Parathyroid adenoma (tissue), 2 donors: ENCODE results near the gene PGAP6.

ENCODE experiments used
- H2AFZ ChIP-seq: fragments of 300-600 bp; sonication (generic); one replicate; pipeline ENCODE4 v1.7.0; 2017; ENCODE audit warnings: antibody characterized with exemption, mild to moderate bottlenecking
- H3K27ac ChIP-seq: fragments of 300-600 bp; sonication (generic); one replicate; pipeline ENCODE4 v1.7.0; 2017
- H3K27me3 ChIP-seq: fragments of 300-600 bp; sonication (generic); one replicate; pipeline ENCODE4 v1.7.0; 2017; ENCODE audit warnings: low read length; ENCODE audit not compliant: control insufficient read depth, insufficient read depth
- H3K36me3 ChIP-seq: fragments of 300-600 bp; sonication (generic); one replicate; pipeline ENCODE4 v1.7.0; 2017; ENCODE audit warnings: low read length; ENCODE audit not compliant: control insufficient read depth, insufficient read depth
- H3K4me1 ChIP-seq: fragments of 300-600 bp; sonication (generic); one replicate; pipeline ENCODE4 v1.7.0; 2017; ENCODE audit warnings: control low read depth
- H3K4me2 ChIP-seq: fragments of 300-600 bp; sonication (generic); one replicate; pipeline ENCODE4 v1.7.0; 2017; ENCODE audit warnings: low read length
- H3K4me3 ChIP-seq: fragments of 300-600 bp; sonication (generic); one replicate; pipeline ENCODE4 v1.7.0; 2017; ENCODE audit warnings: low read depth, low read length
- H3K79me2 ChIP-seq: fragments of 300-600 bp; sonication (generic); one replicate; pipeline ENCODE4 v1.7.0; 2017; ENCODE audit warnings: control low read depth
- H3K9ac ChIP-seq: fragments of 300-600 bp; sonication (generic); one replicate; pipeline ENCODE4 v1.7.0; 2017; ENCODE audit warnings: mild to moderate bottlenecking
- H3K9me3 ChIP-seq: fragments of 300-600 bp; sonication (generic); one replicate; pipeline ENCODE4 v1.7.0; 2017; ENCODE audit warnings: low read length; ENCODE audit not compliant: control insufficient read depth
- CTCF ChIP-seq: fragments of 300-600 bp; sonication (generic); IDR thresholded peaks from one replicate; pipeline ENCODE4 v1.7.0; 2017; ENCODE audit warnings: antibody characterized with exemption, mild to moderate bottlenecking
- donor health status: primary hyperparathyroidism.

PGAP6 gene

GRCh38 chr16:373020-373598 lies 8.7 kb downstream of the PGAP6 start:
- no peak overlapping the region for H3K9ac ChIP-seq
- H3K4me3 ChIP-seq = no peak overlapping the region
- H3K27ac ChIP-seq = no peak overlapping the region
- H2AFZ ChIP-seq = no peak overlapping the region
- no peaks in the 10 kb centered on the region for H3K9me3 ChIP-seq
- no peaks in the 10 kb centered on the region for H3K36me3 ChIP-seq
- no peaks in the 10 kb centered on the region for H3K79me2 ChIP-seq
- no peak overlapping the region for H3K4me2 ChIP-seq
- no peak for TF ChIP-seq CTCF
- peaks cover 9% of the 10 kb centered on the region for H3K4me1 ChIP-seq
- H3K27me3 ChIP-seq = no peaks in the 10 kb centered on the region

- H3K27me3 ChIP-seq = no peaks in the 10 kb centered on the region
- no peak overlapping the region for H3K9ac ChIP-seq
- peaks cover 9% of the 10 kb centered on the region for H3K4me1 ChIP-seq
- H3K4me3 ChIP-seq = no peak overlapping the region
- no peaks in the 10 kb centered on the region for H3K79me2 ChIP-seq
- TF ChIP-seq CTCF = no peak
- H2AFZ ChIP-seq = no peak overlapping the region
- no peaks in the 10 kb centered on the region for H3K36me3 ChIP-seq
- no peak overlapping the region for H3K27ac ChIP-seq
- no peaks in the 10 kb centered on the region for H3K9me3 ChIP-seq
- H3K4me2 ChIP-seq = no peak overlapping the region
Observed at GRCh38 chr16:372302-372983, 9.3 kb downstream of the PGAP6 start.

- no peaks in the 10 kb centered on the region for H3K36me3 ChIP-seq
- H3K27me3 ChIP-seq = no peaks in the 10 kb centered on the region
- no peaks in the 10 kb centered on the region for H3K9me3 ChIP-seq
- H3K9ac ChIP-seq = no peak overlapping the region
- H3K4me2 ChIP-seq = no peak overlapping the region
- no peak for TF ChIP-seq CTCF
- peaks cover 9% of the 10 kb centered on the region for H3K4me1 ChIP-seq
- H3K27ac ChIP-seq = no peak overlapping the region
- H2AFZ ChIP-seq = no peak overlapping the region
- no peaks in the 10 kb centered on the region for H3K79me2 ChIP-seq
- H3K4me3 ChIP-seq = no peak overlapping the region
Observed at GRCh38 chr16:371515-372301, 10.1 kb downstream of the PGAP6 start.

GRCh38 chr16:370979-371514 lies 10.7 kb downstream of the PGAP6 start:
- no peak for TF ChIP-seq CTCF
- Histone ChIP-seq H3K4me1 (peaks cover 9% of the 10 kb centered on the region), H3K79me2 (no peaks in the 10 kb centered on the region), H3K27ac (peak overlapping the region; percentile 42), H3K4me2 (peak overlapping the region; percentile 50), H3K9me3 (no peaks in the 10 kb centered on the region), H3K36me3 (no peaks in the 10 kb centered on the region), H3K27me3 (no peaks in the 10 kb centered on the region), H2AFZ (peak overlapping the region; percentile 65), H3K4me3 (peak overlapping the region; percentile 26), H3K9ac (no peak overlapping the region)
